HG03354 (cell line): ENCODE data around the gene SERTAD1.
"Not testable (repeated sequence)": the region's sequence is repeated elsewhere in the genome, so short reads cannot be mapped to it uniquely, and the experiment has no call there.

Source experiments
- ATAC-seq: cut with Tn5 transposase; IDR thresholded peaks from one replicate; pipeline ENCODE4 v1.9.1; 2021; ENCODE audit warnings: mild to moderate bottlenecking; ENCODE audit not compliant: unreplicated experiment, poor library complexity, severe bottlenecking

Gene SERTAD1, protein sequence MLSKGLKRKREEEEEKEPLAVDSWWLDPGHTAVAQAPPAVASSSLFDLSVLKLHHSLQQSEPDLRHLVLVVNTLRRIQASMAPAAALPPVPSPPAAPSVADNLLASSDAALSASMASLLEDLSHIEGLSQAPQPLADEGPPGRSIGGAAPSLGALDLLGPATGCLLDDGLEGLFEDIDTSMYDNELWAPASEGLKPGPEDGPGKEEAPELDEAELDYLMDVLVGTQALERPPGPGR

GRCh38 chr19:40425450-40426287 is at the start of gene SERTAD1:
SERTAD1 (minus strand) TSS chr19:40425992; CDS start chr19:40423546, 2,446 bp downstream.
- ATAC-seq: peak; percentile 84

- no peak for ATAC-seq
Observed at GRCh38 chr19:40474737-40475136, 48.9 kb upstream of the SERTAD1 start.

- ATAC-seq: no peak
Observed at GRCh38 chr19:40472516-40472915, 46.7 kb upstream of the SERTAD1 start.

DNA sequence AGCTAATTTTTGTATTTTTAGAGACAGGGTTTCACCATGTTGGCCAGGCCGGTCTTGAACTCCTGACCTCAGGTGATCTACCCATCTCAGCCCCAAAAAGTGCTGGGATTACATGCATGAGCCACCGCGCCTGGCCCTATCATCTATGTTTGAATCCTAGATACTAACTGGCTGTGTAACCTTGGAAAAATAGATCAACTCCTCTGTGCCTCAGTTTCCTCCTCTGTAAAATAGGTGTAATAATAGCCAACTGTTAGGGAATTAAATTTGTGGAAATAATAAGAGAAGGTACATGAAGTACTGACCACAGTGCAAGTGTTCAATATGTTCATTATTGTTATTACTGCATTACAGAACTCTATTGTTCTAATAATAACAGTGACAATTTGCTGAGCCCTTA is 45.3 kb upstream of the SERTAD1 start:
- ATAC-seq: no peak

DNA sequence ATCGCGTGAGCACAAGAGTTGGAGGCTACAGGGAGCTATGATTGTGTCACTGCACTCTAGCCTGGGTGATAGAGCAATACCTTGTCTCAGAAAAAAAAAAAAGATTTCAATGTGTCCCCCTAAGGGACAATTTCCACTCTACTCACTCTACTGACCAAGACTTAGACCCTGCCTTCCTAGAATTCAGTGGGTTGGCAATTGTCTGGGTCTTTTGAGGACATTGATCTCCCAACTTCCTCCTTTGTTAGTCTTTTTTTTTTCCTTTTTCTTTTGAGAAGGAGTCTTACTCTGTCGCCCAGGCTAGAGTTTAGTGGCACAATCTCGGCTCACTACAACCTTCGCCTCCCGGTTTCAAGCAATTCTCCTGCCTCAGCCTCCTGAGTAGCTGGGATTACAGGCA is 43.2 kb upstream of the SERTAD1 start:
- no peak for ATAC-seq

- ATAC-seq: no peak
Observed at GRCh38 chr19:40466985-40467734, 41.4 kb upstream of the SERTAD1 start, which contains the start of gene SPTBN4. SPTBN4 (plus strand) TSS chr19:40467001; CDS start chr19:40472622, 5,621 bp downstream.

GRCh38 chr19:40466219-40466984 is 40.6 kb upstream of the SERTAD1 start:
- no peak for ATAC-seq

GRCh38 chr19:40465557-40466218 is 39.9 kb upstream of the SERTAD1 start, which contains the start of gene BLVRB:
BLVRB (minus strand) TSS chr19:40465745; CDS start chr19:40465688, 57 bp downstream.
- peak; percentile 88 for ATAC-seq

GRCh38 chr19:40465025-40465556 is 39.3 kb upstream of the SERTAD1 start:
- no peak for ATAC-seq

DNA sequence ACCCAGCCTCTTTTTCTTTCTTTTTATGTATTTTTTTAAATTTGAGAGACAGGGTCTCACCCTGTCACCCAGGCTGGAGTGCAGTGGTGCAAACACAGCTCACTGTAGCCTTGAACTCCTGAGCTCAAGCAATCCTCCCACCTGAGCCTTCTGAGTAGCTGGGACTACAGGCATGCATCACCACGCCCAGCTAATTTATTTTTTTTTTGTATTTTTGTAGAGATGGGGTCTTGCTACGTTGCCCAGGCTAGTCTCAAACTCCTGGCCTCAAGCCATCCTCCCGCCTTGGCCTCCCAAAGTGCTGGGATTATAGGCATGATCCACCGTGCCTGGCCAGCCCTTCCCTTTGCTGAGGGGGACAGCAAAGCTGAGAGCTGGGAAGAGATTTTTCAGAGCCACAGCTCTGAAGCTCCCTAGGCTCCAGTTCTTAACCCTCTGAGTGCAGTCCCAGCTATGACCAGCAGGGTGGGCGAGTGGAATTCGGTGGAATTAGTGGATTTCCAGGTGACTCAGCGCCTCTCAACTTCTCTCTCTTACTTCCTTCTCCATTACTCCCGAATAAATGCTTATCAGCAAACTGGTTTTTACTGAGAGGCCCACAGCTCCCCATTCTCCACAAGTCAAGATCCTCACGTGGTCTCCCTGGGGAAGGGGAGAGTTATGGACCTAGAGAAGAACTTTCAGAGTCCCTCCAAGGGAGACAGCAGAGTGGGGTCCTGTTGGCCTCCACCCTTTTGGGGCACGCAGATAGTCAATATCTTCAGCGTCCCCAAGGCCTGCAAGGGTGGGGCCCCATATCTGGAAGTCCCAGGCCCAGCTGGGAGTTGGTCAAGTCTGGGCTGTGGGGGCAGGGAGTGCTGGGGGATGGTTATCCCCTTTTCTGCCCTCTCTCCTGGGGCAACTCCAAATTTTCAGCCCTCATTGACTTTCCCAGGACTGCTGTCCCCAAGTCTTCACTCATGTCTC is 38.5 kb upstream of the SERTAD1 start:
- no peak for ATAC-seq

DNA sequence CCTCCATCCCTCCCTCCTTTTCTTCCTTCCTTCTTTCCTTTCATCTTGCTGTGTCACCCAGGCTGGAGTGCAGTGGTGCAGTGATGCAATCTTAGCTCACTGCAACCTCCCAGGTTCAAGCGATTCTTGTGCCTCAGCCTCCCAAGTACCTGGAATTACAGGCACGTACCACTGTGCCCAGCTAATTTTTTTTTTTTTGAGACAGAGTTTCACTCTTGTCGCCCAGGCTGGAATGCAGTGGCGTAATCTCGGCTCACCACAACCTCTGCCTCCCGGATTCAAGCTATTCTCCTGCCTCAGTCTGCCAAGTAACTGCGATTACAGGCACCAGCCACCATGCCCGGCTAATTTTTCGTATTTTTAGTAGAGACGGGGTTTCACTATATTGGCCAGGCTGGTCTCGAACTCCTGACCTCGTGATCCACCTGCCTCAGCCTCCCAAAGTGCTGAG is 37.8 kb upstream of the SERTAD1 start:
- not testable (repeated sequence) for ATAC-seq

DNA sequence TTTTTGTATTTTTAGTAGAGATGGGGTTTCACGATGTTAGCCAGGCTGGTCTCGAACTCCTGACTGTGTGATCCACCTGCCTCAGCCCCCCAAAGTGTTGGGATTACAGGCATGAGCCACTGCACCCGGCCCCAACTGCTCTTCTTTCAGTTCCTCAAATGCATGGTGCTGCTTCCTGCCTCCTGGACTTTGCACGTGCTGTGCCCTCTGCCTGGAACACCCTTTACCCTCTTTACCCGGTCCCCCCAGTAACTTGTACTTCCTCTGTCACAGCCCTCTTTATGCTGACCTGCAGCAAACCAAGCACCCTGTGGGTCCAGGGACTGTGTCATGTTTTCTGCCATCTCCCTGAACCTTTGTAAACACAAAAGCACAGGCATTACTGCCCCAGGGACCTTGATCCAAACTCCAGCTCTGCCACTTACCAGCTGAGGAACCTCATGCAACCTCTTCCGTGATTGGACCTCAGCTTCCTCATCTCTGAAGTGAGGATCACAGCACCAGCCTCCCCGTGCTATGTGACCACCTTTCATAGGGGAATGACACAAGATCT is 36.0 kb upstream of the SERTAD1 start:
- no peak for ATAC-seq

DNA sequence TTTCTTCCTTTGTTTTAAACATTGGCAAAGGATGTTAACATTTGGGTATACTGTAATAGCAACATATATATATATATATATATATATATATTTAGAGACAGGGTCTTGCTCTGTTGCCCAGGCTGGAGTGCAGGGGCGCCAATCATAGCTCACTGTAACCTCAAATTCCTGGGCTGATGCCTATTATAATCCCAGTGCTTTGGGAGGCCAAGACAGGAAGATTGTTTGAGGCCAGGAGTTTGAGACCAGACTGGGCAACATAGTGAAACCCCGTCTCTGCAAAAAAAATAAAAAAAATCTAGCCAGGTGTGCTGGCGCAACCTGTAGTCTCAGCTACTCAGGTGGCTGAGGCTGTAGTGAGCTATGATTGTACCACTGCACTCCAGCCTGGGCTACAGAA is 34.4 kb upstream of the SERTAD1 start:
- ATAC-seq: no peak

DNA sequence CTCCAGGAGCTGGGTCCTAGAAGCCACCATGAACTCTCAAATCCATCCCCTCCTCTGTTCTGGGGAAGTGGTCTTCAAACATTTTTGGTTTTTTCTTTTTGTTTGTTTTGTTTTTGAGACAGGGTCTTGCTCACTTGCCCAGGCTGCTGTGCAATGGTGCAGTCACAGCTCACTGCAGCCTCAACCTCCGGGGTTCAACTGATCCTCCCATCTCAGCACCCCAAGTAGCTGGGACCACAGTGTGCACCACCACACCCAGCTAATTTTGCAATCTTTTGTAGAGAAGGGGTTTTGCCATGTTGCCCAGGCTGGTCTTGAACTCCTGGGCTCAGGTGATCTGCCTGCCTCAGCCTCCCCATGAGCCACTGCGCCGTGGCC is 32.8 kb upstream of the SERTAD1 start:
- ATAC-seq: no peak

DNA sequence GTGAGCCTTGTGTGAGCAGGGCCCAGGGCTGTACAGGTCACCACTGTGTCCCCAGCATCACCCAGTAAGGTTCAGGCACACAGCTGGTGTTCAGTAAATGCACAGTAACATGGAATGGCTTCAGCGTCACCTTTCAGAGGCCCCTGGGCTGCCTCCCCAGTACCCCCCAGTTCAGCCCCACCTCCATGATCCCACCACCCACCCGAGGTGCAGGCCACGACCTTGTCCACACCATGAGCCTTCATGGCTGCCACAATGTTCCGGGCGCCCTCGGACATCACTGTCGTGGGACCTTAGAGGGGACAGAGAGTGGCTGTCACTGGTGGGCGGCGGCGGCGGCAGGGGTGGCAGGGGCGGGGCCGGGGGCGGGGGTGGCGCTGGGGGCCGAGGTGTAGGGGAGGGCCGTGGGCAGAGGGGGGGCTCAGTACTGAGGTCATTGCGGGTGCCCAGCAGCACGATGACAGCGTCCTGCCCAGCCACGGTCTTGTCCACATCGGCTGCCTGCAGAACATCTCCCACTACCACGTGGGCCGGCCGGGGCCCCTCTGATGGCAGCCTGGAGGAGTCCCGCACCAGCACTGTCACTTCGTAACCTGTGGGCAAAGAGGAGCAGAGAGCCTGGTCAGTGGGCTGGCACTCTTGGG is 32.3 kb upstream of the SERTAD1 start:
- no peak for ATAC-seq

DNA sequence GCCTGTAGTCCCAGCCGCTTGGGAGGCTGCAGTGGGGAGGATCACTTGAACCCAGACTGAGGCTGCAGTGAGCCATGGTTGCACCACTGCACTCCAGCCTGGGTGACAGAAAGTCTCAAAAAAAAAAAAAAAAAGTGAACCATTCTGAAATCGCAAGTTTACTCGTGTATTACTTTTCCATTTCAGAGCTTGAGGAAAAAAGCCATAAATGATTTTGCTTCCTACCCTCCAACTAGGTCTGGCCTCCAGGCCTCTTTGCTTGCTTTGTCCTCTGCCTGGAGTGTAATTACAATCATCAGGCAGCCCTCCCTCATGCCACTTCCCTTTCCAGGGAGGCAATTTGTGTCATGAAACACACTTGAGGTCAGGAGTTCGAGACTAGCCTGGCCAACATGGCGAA is 31.3 kb upstream of the SERTAD1 start:
- ATAC-seq: no peak

DNA sequence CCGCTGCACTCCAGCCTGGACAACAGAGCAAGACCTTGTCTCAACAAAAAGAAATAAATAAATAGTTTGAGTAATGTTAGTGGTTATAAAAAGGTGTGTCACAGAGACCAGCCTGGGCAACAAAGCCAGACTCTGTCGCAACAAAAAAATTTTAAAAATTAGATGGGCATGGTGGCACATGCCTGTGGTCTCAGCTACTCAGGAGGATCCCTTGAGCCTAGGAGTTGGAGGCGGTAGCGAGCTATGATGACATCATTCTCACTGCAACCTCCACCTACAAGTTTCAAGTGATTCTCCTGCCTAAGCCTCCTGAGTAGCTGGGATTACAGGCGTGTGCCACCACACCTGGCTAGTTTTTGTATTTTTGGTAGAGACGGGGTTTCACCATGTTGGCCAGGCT is 28.2 kb upstream of the SERTAD1 start:
- ATAC-seq: not testable (repeated sequence)
